ENCODE results near the gene CACHD1. TPM values are rescaled to one million over a fixed set of nuclear protein-coding genes. Genes with fewer than 3 reads are reported as not detected.

The CACHD1 gene
- total and polyA plus RNA-seq, 2 of the 8 experiments (the other 6 are each of a cell fraction or from before 2014, with no cell fraction given): 22.2 to 42.5 TPM

- H2AK5ac ChIP-seq (ENCODE audit: low read depth, low read length): no peak overlapping the region
- whole genome bisulfite sequencing, 2 experiments (ENCODE audit: extremely low coverage in 1 of 2, insufficient coverage in 1 of 2, insufficient read length in 1 of 2, insufficient replicate concordance in 2 of 2, low coverage in 1 of 2, low lambda C conversion rate in 2 of 2, missing lambda C conversion rate in 1 of 2): 74% methylated on average over 2 of the region's 2 CpGs; no CpG with 5 or more reads in 1 of the 2 experiments
- H3K4me2 ChIP-seq (ENCODE audit: insufficient read depth in 1 of 2, low read depth in 2 of 2, low read length in 2 of 2): no peak overlapping the region
- H2BK12ac ChIP-seq (ENCODE audit: low read depth, low read length): no peak overlapping the region
- no peak overlapping the region for H4K5ac ChIP-seq (ENCODE audit: insufficient read length, low read depth, low read length)
- peaks cover 0 to 3% of the 10 kb centered on the region in 2 experiments; a peak in 1 of 4 replicates for H3K9me3 ChIP-seq (ENCODE audit: insufficient read depth in 2 of 2, low read depth in 1 of 2, low read length in 1 of 2)
- no peaks in the 10 kb centered on the region for H3K79me2 ChIP-seq (ENCODE audit: control insufficient read depth in 1 of 2, insufficient read depth in 2 of 2, low read length in 2 of 2)
- H4K8ac ChIP-seq (ENCODE audit: extremely low read depth, insufficient read depth, low read length): no peak overlapping the region
- H3K36me3 ChIP-seq (ENCODE audit: control insufficient read depth in 2 of 4, insufficient read depth in 4 of 4, low read length in 3 of 4): no peaks in the 10 kb centered on the region
- no peak overlapping the region for H3K27ac ChIP-seq (ENCODE audit: low read depth, low read length)
- no peaks in the 10 kb centered on the region for H4K20me1 ChIP-seq (replicated peaks in 1 of 2; ENCODE audit: control insufficient read depth in 1 of 2, insufficient read depth in 2 of 2, low read length in 2 of 2)
- ChIA-PET CTCF (ENCODE audit: partially characterized antibody) (interaction anchor here (1.2 to 1.3 kb wide), 3 partner anchors 9 to 15 kb away, joined by 3 to 4 read pairs (median 3); no protein-coding TSS in a partner anchor), POLR2A (ENCODE audit: partially characterized antibody) (no interaction called here)
- H3K4me3 ChIP-seq (ENCODE audit: extremely low read depth in 1 of 4, insufficient read depth in 2 of 4, low read depth in 3 of 4, low read length in 4 of 4): no peak overlapping the region
- no peak overlapping the region for H3K4ac ChIP-seq (replicated peaks; ENCODE audit: insufficient read length, low read depth, low read length)
- no peak overlapping the region for H3K9ac ChIP-seq (replicated peaks in 1 of 4; ENCODE audit: extremely low read depth in 1 of 4, low read depth in 3 of 4, low read length in 3 of 4)
- no peak for DNase-seq (ENCODE audit: low read depth in 1 of 2, low spot score in 2 of 2)
- no peaks in the 10 kb centered on the region for H3K27me3 ChIP-seq (replicated peaks in 1 of 4; ENCODE audit: control insufficient read depth in 3 of 4, extremely low read depth in 1 of 4, insufficient read depth in 3 of 4, low read length in 3 of 4)
- H3K18ac ChIP-seq (ENCODE audit: extremely low read depth, low read length): no peak overlapping the region
- H3K4me1 ChIP-seq (replicated peaks in 1 of 4; ENCODE audit: control insufficient read depth in 3 of 4, insufficient read depth in 4 of 4, low read length in 3 of 4): no peaks in the 10 kb centered on the region
- no peak overlapping the region for H2BK120ac ChIP-seq (replicated peaks; ENCODE audit: low read depth, low read length)
- H4K91ac ChIP-seq (replicated peaks; ENCODE audit: insufficient read length, low read length): no peak overlapping the region
- H3K56ac ChIP-seq (replicated peaks; ENCODE audit: insufficient read length, low read depth, low read length): no peak overlapping the region
- no peak for FAIRE-seq
- no peaks in the 10 kb centered on the region for H3K79me1 ChIP-seq (ENCODE audit: low read depth, low read length)
- H3K23me2 ChIP-seq (ENCODE audit: low read depth, low read length): no peaks in the 10 kb centered on the region
- no peak overlapping the region for H3K23ac ChIP-seq (ENCODE audit: insufficient read length)
- no peak overlapping the region for H3K14ac ChIP-seq (ENCODE audit: insufficient read length)
- H2BK20ac ChIP-seq (ENCODE audit: low read length): no peak overlapping the region
- no peak overlapping the region for H2BK5ac ChIP-seq (ENCODE audit: low read depth, low read length)
- H2BK15ac ChIP-seq (ENCODE audit: low read length): no peak overlapping the region
- H2AFZ ChIP-seq (ENCODE audit: low read length): no peak overlapping the region
- TF ChIP-seq TAF7 (optimal IDR thresholded peaks at IDR 0.05; ENCODE audit: borderline replicate concordance, low read depth, low read length): no peak
- TF ChIP-seq EGR1 (IDR thresholded peaks at IDR 0.05; ENCODE audit: borderline replicate concordance, low read depth, low read length): no peak
- TF ChIP-seq HDAC6 (IDR thresholded peaks at IDR 0.05; ENCODE audit: low read depth, low read length): no peak
- TF ChIP-seq POLR2AphosphoS5 (IDR thresholded peaks at IDR 0.05; ENCODE audit: low read depth, low read length): no peak
- TF ChIP-seq TCF12 (IDR thresholded peaks at IDR 0.05; ENCODE audit: low read depth, low read length): no peak
- no peak for TF ChIP-seq CEBPB (IDR thresholded peaks at IDR 0.05; ENCODE audit: low read depth, low read length)
- TF ChIP-seq SIN3A (conservative IDR thresholded peaks at IDR 0.05 in 1 of 2, IDR thresholded peaks at IDR 0.05 in 1 of 2; ENCODE audit: low read depth in 1 of 2, low read length in 2 of 2): no peak
- TF ChIP-seq EP300 (IDR thresholded peaks at IDR 0.05; ENCODE audit: borderline replicate concordance in 1 of 2, low read depth in 2 of 2, low read length in 2 of 2): no peak
- TF ChIP-seq SP2 (IDR thresholded peaks at IDR 0.05; ENCODE audit: low read length): no peak
- TF ChIP-seq, protein P1, sequence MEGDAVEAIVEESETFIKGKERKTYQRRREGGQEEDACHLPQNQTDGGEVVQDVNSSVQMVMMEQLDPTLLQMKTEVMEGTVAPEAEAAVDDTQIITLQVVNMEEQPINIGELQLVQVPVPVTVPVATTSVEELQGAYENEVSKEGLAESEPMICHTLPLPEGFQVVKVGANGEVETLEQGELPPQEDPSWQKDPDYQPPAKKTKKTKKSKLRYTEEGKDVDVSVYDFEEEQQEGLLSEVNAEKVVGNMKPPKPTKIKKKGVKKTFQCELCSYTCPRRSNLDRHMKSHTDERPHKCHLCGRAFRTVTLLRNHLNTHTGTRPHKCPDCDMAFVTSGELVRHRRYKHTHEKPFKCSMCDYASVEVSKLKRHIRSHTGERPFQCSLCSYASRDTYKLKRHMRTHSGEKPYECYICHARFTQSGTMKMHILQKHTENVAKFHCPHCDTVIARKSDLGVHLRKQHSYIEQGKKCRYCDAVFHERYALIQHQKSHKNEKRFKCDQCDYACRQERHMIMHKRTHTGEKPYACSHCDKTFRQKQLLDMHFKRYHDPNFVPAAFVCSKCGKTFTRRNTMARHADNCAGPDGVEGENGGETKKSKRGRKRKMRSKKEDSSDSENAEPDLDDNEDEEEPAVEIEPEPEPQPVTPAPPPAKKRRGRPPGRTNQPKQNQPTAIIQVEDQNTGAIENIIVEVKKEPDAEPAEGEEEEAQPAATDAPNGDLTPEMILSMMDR (IDR thresholded peaks at IDR 0.05; ENCODE audit: control extremely low read depth in 1 of 3, insufficient read depth in 1 of 3, low read depth in 1 of 3, low read length in 3 of 3): no peak
- no peak for TF ChIP-seq BACH1 (IDR thresholded peaks at IDR 0.05; ENCODE audit: low read length)
- no peak for TF ChIP-seq BRCA1 (IDR thresholded peaks at IDR 0.05; ENCODE audit: low read depth, low read length)
Measured at GRCh38 chr1:64721576-64722145, 251.7 kb downstream of the CACHD1 start.

Measured in H1 (cell line).